ENCODE results near the gene TAF5L.

TAF5L gene

DNA sequence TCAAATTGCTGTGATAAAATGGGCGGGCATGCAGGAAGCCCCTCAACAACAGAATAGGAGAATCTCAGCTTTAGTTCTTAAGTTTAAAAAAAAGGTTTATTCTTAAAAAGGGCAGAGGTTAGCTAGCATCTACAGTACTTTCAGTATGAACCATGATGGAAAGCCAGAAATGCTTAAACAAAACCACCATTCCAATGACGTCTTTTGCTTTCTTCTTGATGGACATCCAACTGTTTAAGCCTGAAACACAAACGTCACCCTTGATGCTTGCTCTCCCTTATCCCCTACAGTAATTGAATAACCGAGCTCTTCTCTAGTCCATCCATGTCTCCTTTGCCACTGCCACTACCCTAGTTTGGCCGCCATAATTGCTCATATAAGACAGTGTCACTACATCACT is 25.7 kb downstream of the TAF5L start:
- peaks cover 16 to 85% of the 10 kb centered on the region in 2 donors for H3K36me3 ChIP-seq (replicated peaks in 1 of 2; ENCODE audit: control insufficient read depth in 2 of 2, insufficient read depth in 2 of 2, low read length in 2 of 2)
- WGBS, 2 donors (ENCODE audit: extremely low coverage in 2 of 2, insufficient read length in 2 of 2, insufficient replicate concordance in 1 of 2): no CpG with 5 or more reads among the region's 5 CpGs

DNA sequence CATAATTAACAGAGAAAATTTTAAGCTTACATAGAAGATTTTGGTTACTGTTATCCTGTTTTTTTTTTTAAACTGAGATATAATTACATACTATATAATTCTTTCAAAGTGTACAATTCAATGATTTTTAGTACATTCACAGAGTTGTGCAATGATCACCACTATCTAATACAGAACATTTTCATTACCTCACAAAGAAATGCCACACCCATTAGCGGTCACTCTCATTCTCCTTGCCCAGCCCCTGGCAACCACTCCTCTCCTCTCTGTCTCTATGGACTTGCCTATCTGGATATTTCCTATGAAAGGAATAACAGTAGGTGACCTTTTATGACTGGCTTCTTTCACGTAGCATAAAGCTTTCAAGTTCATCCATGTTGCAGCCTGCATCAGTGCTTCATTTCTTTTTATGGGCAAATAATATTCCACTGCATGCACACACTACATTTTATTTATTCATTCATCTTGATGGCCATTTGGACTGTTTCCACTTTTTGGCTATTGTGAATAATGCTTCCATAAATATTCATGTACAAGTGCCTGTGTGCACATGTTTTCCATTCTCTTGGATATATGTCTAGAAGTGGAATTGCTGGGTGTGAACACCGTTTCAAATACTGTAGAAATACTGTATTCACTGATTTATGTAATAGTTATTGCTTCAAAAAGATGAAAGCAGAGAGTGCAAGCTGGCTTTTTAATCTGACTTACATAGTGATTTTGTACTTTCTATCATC is 26.5 kb downstream of the TAF5L start:
- H3K36me3 ChIP-seq (replicated peaks in 1 of 2; ENCODE audit: control insufficient read depth in 2 of 2, insufficient read depth in 2 of 2, low read length in 2 of 2): peaks cover 20 to 86% of the 10 kb centered on the region in 2 donors
- no peak for DNase-seq (ENCODE audit: low spot score)
- H4K8ac ChIP-seq (ENCODE audit: low read depth, low read length): no peak overlapping the region
- H3K23ac ChIP-seq (ENCODE audit: low read depth, low read length, poor library complexity): no peak overlapping the region
- no peak overlapping the region for H2AFZ ChIP-seq (ENCODE audit: low read length)
- no peak overlapping the region for H2AK5ac ChIP-seq (ENCODE audit: low read depth, low read length)
- no peaks in the 10 kb centered on the region for H3K4me1 ChIP-seq (ENCODE audit: control insufficient read depth in 2 of 2, insufficient read depth in 1 of 2, low read depth in 1 of 2, low read length in 2 of 2)
- H3K79me1 ChIP-seq (ENCODE audit: low read depth, low read length): peaks cover 2% of the 10 kb centered on the region
- H3K4me2 ChIP-seq (ENCODE audit: insufficient read depth, low read length, poor library complexity, severe bottlenecking): no peak overlapping the region
- H3K27me3 ChIP-seq (ENCODE audit: control insufficient read depth in 3 of 3, insufficient read depth in 3 of 3, low read depth in 1 of 3, low read length in 3 of 3): no peaks in the 10 kb centered on the region
- H3K4ac ChIP-seq (ENCODE audit: low read length): no peak overlapping the region
- H2BK12ac ChIP-seq (ENCODE audit: low read length): no peak overlapping the region
- H3K27ac ChIP-seq (replicated peaks; ENCODE audit: low read length): no peak overlapping the region
- no CpG with 5 or more reads among the region's 3 CpGs for WGBS, 2 donors (ENCODE audit: extremely low coverage in 2 of 2, insufficient read length in 2 of 2, insufficient replicate concordance in 1 of 2)
- H2BK120ac ChIP-seq (ENCODE audit: low read depth, low read length): no peak overlapping the region
- no peak overlapping the region for H3K9ac ChIP-seq (ENCODE audit: low read depth, low read length, poor library complexity)
- H3K18ac ChIP-seq (ENCODE audit: low read length): no peak overlapping the region
- no peak overlapping the region for H2BK15ac ChIP-seq (ENCODE audit: low read length)
- no peak overlapping the region for H3K4me3 ChIP-seq (ENCODE audit: low read length in 2 of 2)
- no peak overlapping the region for H3K14ac ChIP-seq (ENCODE audit: low read length)
- H4K91ac ChIP-seq (ENCODE audit: low read depth, low read length, poor library complexity): no peak overlapping the region
- H3K9me3 ChIP-seq (replicated peaks in 1 of 2; ENCODE audit: control insufficient read depth in 2 of 2, insufficient read depth in 1 of 2, low read depth in 1 of 2, low read length in 2 of 2): no peaks in the 10 kb centered on the region
- H2BK5ac ChIP-seq (ENCODE audit: low read length): no peak overlapping the region

More for the DNA sequence above, 25.7 kb downstream of the TAF5L start:
- Histone ChIP-seq H2BK5ac (ENCODE audit: low read length) (no peak overlapping the region), H2BK120ac (ENCODE audit: low read depth, low read length) (no peak overlapping the region), H3K27me3 (ENCODE audit: control insufficient read depth in 3 of 3, insufficient read depth in 3 of 3, low read depth in 1 of 3, low read length in 3 of 3) (no peaks in the 10 kb centered on the region), H3K14ac (ENCODE audit: low read length) (no peak overlapping the region), H3K4me3 (ENCODE audit: low read length in 2 of 2) (no peak overlapping the region), H2BK12ac (ENCODE audit: low read length) (no peak overlapping the region), H3K9me3 (replicated peaks in 1 of 2; ENCODE audit: control insufficient read depth in 2 of 2, insufficient read depth in 1 of 2, low read depth in 1 of 2, low read length in 2 of 2) (no peaks in the 10 kb centered on the region), H3K9ac (ENCODE audit: low read depth, low read length, poor library complexity) (no peak overlapping the region), H3K4me1 (ENCODE audit: control insufficient read depth in 2 of 2, insufficient read depth in 1 of 2, low read depth in 1 of 2, low read length in 2 of 2) (no peaks in the 10 kb centered on the region), H3K23ac (ENCODE audit: low read depth, low read length, poor library complexity) (no peak overlapping the region), H2AK5ac (ENCODE audit: low read depth, low read length) (no peak overlapping the region), H3K27ac (replicated peaks; ENCODE audit: low read length) (no peak overlapping the region), H4K91ac (ENCODE audit: low read depth, low read length, poor library complexity) (no peak overlapping the region), H3K4me2 (ENCODE audit: insufficient read depth, low read length, poor library complexity, severe bottlenecking) (no peak overlapping the region), H2AFZ (ENCODE audit: low read length) (no peak overlapping the region), H2BK15ac (ENCODE audit: low read length) (no peak overlapping the region), H3K79me1 (ENCODE audit: low read depth, low read length) (peaks cover 2% of the 10 kb centered on the region), H3K18ac (ENCODE audit: low read length) (no peak overlapping the region), H3K4ac (ENCODE audit: low read length) (no peak overlapping the region), H4K8ac (ENCODE audit: low read depth, low read length) (no peak overlapping the region)
- DNase-seq (ENCODE audit: low spot score): no peak

DNA sequence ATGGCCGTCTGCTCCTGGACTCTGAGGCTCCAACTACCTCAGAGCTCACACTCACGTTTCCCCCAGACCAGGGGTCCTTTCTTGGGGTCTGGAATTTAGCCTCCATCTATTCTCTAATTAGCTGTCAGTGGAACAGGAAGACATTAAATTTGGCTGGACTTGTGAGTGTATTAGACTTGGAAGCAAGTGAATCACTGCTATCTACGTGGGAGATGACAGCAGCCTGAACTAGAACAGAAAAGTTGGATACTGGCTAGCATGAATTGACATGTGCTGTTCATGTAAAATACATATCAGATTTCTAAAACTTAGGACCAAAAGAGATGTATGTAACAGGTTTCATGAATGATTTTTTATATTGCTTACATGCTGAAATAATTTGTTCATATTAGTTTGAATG is 28.0 kb downstream of the TAF5L start:
- Histone ChIP-seq H3K9ac (ENCODE audit: low read depth, low read length, poor library complexity) (no peak overlapping the region), H3K36me3 (replicated peaks in 1 of 2; ENCODE audit: control insufficient read depth in 2 of 2, insufficient read depth in 2 of 2, low read length in 2 of 2) (peaks cover 23 to 85% of the 10 kb centered on the region in 2 donors), H3K14ac (ENCODE audit: low read length) (no peak overlapping the region), H3K4ac (ENCODE audit: low read length) (no peak overlapping the region), H2BK5ac (ENCODE audit: low read length) (no peak overlapping the region), H3K4me2 (ENCODE audit: insufficient read depth, low read length, poor library complexity, severe bottlenecking) (no peak overlapping the region), H2AFZ (ENCODE audit: low read length) (no peak overlapping the region), H3K27me3 (ENCODE audit: control insufficient read depth in 3 of 3, insufficient read depth in 3 of 3, low read depth in 1 of 3, low read length in 3 of 3) (no peaks in the 10 kb centered on the region), H2BK120ac (ENCODE audit: low read depth, low read length) (no peak overlapping the region), H3K27ac (replicated peaks; ENCODE audit: low read length) (no peak overlapping the region), H2AK5ac (ENCODE audit: low read depth, low read length) (no peak overlapping the region), H3K23ac (ENCODE audit: low read depth, low read length, poor library complexity) (no peak overlapping the region), H2BK12ac (ENCODE audit: low read length) (no peak overlapping the region), H2BK15ac (ENCODE audit: low read length) (no peak overlapping the region), H3K4me1 (ENCODE audit: control insufficient read depth in 2 of 2, insufficient read depth in 1 of 2, low read depth in 1 of 2, low read length in 2 of 2) (no peaks in the 10 kb centered on the region), H3K79me1 (ENCODE audit: low read depth, low read length) (peaks cover 2% of the 10 kb centered on the region), H3K18ac (ENCODE audit: low read length) (no peak overlapping the region), H3K9me3 (replicated peaks in 1 of 2; ENCODE audit: control insufficient read depth in 2 of 2, insufficient read depth in 1 of 2, low read depth in 1 of 2, low read length in 2 of 2) (no peaks in the 10 kb centered on the region), H4K8ac (ENCODE audit: low read depth, low read length) (no peak overlapping the region), H3K4me3 (ENCODE audit: low read length in 2 of 2) (no peak overlapping the region), H4K91ac (ENCODE audit: low read depth, low read length, poor library complexity) (no peak overlapping the region)
- WGBS, 2 donors (ENCODE audit: extremely low coverage in 2 of 2, insufficient read length in 2 of 2, insufficient replicate concordance in 1 of 2): no CpG with 5 or more reads among the region's 3 CpGs
- no peak for DNase-seq (ENCODE audit: low spot score)

DNA sequence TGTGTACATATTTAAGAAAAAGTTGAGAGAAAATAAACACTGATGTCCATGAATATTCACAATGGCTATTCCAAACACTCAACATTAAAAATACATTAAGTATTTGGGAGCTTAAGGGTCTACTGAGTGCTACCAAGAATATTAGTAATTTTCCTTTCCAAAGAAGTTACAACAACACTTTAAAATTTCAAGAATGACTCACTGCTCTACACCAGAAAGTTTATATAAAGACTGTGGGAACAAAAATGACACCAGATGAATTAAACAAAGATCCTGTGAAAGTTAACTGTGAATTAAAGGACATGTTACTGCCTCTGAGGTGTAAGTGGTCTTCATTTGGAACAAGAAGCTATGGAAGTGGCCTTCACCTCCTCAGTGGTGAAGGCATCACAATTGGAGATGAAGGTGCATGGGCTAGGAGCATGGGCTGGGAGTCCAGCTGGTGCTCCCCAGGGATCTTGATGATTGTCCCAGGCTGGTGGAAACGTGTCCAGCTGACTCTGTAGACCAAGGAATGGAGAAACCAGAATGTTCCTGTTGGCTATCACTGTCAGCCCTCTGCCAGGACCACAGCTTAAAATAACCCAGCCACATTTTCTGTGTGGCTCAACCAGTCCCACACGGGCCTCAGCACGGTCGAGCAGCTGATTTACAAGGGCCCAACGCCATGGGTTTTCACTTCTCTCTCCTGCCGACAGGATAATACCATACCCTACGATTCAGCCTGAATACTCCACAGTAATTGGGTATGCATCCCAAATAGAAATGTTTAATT is 28.8 kb downstream of the TAF5L start:
- H3K4me1 ChIP-seq (ENCODE audit: control insufficient read depth in 2 of 2, insufficient read depth in 1 of 2, low read depth in 1 of 2, low read length in 2 of 2): no peaks in the 10 kb centered on the region
- H3K27ac ChIP-seq (replicated peaks; ENCODE audit: low read length): no peak overlapping the region
- H3K23ac ChIP-seq (ENCODE audit: low read depth, low read length, poor library complexity): no peak overlapping the region
- no peak overlapping the region for H2BK12ac ChIP-seq (ENCODE audit: low read length)
- H3K9ac ChIP-seq (ENCODE audit: low read depth, low read length, poor library complexity): no peak overlapping the region
- WGBS, 2 donors (ENCODE audit: extremely low coverage in 2 of 2, insufficient read length in 2 of 2, insufficient replicate concordance in 1 of 2): no CpG with 5 or more reads among the region's 7 CpGs
- no peak overlapping the region for H3K4me3 ChIP-seq (ENCODE audit: low read length in 2 of 2)
- no peak overlapping the region for H2BK5ac ChIP-seq (ENCODE audit: low read length)
- no peak overlapping the region for H2BK120ac ChIP-seq (ENCODE audit: low read depth, low read length)
- no peak overlapping the region for H3K14ac ChIP-seq (ENCODE audit: low read length)
- H4K8ac ChIP-seq (ENCODE audit: low read depth, low read length): no peak overlapping the region
- no peaks in the 10 kb centered on the region for H3K27me3 ChIP-seq (ENCODE audit: control insufficient read depth in 3 of 3, insufficient read depth in 3 of 3, low read depth in 1 of 3, low read length in 3 of 3)
- H2BK15ac ChIP-seq (ENCODE audit: low read length): no peak overlapping the region
- no peaks in the 10 kb centered on the region for H3K9me3 ChIP-seq (replicated peaks in 1 of 2; ENCODE audit: control insufficient read depth in 2 of 2, insufficient read depth in 1 of 2, low read depth in 1 of 2, low read length in 2 of 2)
- no peak overlapping the region for H3K4ac ChIP-seq (ENCODE audit: low read length)
- H4K91ac ChIP-seq (ENCODE audit: low read depth, low read length, poor library complexity): no peak overlapping the region
- no peak overlapping the region for H2AFZ ChIP-seq (ENCODE audit: low read length)
- H2AK5ac ChIP-seq (ENCODE audit: low read depth, low read length): no peak overlapping the region
- no peaks in the 10 kb centered on the region for H3K79me1 ChIP-seq (ENCODE audit: low read depth, low read length)
- no peak overlapping the region for H3K18ac ChIP-seq (ENCODE audit: low read length)
- DNase-seq (ENCODE audit: low spot score): no peak
- H3K4me2 ChIP-seq (ENCODE audit: insufficient read depth, low read length, poor library complexity, severe bottlenecking): no peak overlapping the region
- peaks cover 17 to 82% of the 10 kb centered on the region in 2 donors for H3K36me3 ChIP-seq (replicated peaks in 1 of 2; ENCODE audit: control insufficient read depth in 2 of 2, insufficient read depth in 2 of 2, low read length in 2 of 2)

All from neuronal stem cell (in vitro differentiated cells).